ENCODE results near the gene PACSIN2.
"Not testable (repeated sequence)": the region's sequence is repeated elsewhere in the genome, so short reads cannot be mapped to it uniquely, and the experiment has no call there.

The PACSIN2 gene

GRCh38 chr22:42945027-42945426, 69.9 kb downstream of the PACSIN2 start:
- DNase-seq (ENCODE audit: low read depth) = no peak

GRCh38 chr22:42944409-42944808, 70.5 kb downstream of the PACSIN2 start:
- DNase-seq (ENCODE audit: low read depth) = no peak

DNA sequence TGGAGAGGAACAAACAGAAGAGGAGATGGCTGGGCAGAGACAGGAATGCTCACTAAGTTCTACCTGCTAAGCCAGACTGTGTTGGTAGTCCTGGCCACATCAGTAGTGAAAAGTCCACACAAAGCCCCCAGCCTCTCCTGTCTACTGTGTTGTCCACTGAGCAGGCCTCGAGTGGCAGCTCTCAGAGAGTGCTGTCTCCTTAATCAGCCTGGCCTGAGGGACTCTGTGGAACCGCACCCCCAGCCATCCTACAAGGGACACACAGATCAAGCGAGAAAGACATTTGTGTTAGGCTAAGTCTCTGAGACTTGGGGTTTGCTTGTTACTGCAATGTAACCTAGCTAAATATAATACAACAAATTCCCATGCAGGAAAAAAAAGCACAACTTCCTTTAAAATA, 71.0 kb downstream of the PACSIN2 start:
- DNase-seq (ENCODE audit: low read depth) = no peak

GRCh38 chr22:42942351-42942750, 72.6 kb downstream of the PACSIN2 start:
- no peak for DNase-seq (ENCODE audit: low read depth)

- no peak for DNase-seq (ENCODE audit: low read depth)
Measured at GRCh38 chr22:42939941-42940653, 74.9 kb downstream of the PACSIN2 start.

- DNase-seq (ENCODE audit: low read depth) = no peak
Measured at GRCh38 chr22:42939451-42939881, 75.5 kb downstream of the PACSIN2 start.

GRCh38 chr22:42938976-42939375, 76.0 kb downstream of the PACSIN2 start:
- no peak for DNase-seq (ENCODE audit: low read depth)

- DNase-seq (ENCODE audit: low read depth) = no peak
Measured at GRCh38 chr22:42938449-42938848, 76.5 kb downstream of the PACSIN2 start.

DNA sequence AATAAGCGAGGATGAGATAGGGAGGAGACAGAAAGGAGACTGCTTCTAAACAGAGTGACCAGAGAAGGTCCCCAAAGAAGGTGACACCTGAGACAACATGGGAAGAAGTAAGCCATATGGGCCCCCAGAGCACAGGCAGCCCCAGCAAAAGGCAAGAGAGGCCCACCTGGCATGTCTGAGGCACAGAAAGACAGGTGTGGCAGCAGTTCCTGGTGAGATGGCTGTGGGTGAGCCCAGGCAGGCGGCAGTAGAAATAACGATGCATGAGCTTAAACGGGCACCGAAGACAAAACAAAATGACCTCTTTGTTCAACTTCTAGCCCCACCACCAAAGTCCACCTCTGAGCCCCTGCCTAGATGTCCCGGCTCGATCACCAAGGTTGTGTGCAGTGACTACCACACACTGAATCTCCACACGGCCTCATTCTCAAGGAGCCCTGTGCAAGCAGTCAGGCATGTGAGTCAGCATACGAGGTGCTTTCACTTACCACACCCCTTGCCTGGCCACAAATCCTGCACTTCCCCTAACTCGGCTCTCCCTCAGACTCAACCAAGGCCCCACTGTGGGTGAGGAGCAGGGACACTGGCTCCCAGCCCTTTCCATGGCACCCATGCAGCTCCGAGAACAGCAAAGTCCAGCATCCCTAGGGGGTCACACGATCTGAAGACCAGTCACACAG, 77.6 kb downstream of the PACSIN2 start:
- no peak for DNase-seq (ENCODE audit: low read depth)

GRCh38 chr22:42936680-42937079, 78.3 kb downstream of the PACSIN2 start:
- not testable (repeated sequence) for DNase-seq (ENCODE audit: low read depth)

DNA sequence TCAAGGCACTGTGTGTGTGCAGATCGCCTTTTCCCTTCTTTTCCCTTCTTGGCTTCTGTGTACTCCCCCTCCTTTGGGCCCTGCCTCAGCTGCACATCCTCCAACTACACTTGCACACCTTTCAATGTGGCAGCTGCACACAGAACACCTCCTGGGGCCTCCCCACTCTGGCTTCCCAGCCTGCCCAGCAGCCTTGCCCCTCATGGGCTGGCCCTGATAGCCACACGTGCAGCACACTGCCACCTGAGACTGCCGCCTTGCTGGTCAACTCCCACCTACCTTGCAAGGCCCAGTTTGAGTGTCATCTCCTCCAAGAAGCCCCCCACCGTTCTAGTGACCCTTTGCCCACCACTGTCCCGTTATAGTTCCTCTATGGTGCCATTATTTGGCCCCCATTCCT, 80.6 kb downstream of the PACSIN2 start:
- DNase-seq (ENCODE audit: low read depth) = no peak

DNA sequence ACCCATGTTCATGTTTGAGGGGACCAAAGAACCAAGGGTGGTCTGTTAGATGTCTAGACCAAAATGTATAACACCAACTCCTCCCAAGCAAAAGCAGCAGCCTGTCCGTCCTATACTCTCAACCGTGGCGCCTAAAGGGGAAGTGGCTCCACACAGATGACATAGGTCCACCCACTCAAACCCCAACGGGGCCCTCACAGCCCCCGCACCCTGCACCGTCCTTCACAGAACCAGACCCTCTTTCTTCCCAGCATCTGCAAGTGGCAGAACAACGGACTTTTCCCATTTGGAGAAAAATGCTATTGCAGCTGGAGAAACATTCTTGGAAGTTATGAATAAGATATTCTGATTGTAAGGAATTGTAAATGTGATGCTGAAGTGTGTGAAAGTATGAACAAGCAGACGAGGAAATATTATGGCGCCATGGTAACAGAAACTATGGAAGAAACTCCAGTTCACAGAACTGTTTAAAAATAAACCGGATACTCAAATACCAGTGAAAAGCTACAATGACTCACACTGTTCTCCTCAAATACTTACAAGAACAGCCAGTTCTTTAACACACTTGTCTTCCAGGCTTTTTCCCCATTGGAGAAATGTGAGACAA, 81.4 kb downstream of the PACSIN2 start:
- no peak for DNase-seq (ENCODE audit: low read depth)

GRCh38 chr22:42932857-42933484, 82.0 kb downstream of the PACSIN2 start:
- DNase-seq (ENCODE audit: low read depth) = no peak

- DNase-seq (ENCODE audit: low read depth) = no peak
Measured at GRCh38 chr22:42932197-42932519, 82.8 kb downstream of the PACSIN2 start.

DNA sequence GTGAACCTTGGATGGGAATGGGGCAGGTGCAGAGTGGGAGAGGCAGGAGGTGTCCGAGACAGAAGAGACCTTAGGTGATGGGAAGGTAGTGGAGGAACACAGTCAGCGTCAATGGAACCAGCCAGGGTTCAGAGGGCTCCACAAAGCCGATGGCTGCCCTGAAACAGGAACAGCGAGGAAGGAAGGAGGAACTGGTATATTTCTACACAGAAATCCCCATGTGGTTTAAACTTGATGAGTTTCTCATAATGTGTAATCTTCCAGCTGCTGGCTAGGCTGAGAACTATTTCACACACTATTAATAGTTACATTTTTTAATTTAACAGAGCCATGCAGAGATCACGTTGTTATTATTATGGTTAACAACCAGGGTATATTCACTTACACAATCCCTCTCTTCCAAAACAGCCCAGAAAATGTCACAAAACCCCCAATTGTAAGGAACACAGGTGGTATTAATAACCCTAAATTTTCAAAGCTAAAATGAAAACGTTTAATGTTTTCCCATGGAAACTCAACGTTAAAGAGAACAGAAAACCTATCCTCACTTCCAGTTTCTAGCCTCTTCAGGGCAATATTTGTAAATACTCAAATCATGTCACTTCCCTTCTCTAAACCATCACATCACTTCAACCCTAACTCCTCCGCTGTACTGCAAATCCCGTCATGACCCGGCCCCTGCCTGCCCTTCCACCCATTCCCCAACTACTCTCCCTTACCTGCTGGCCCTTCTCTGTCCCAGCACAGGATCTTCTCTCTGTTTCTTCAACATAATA, 83.3 kb downstream of the PACSIN2 start:
- no peak for DNase-seq (ENCODE audit: low read depth)

GRCh38 chr22:42930810-42931420, 84.0 kb downstream of the PACSIN2 start:
- no peak for DNase-seq (ENCODE audit: low read depth)

DNA sequence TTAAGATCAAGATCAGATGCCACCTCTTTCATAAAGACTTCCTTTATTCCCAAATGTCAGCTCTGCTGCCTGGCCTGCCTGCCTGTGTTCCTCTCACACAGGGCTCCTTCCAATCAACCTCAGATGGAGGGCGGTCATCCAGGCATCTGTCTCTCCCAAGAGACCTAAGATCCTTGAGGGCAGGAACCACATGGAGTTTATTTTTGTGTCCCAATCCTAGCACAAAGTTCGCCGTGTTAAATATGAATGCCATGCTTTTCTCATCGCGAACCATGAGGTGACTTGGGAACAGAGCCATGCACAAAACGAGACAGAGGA, 85.2 kb downstream of the PACSIN2 start:
- DNase-seq (ENCODE audit: low read depth) = no peak

DNA sequence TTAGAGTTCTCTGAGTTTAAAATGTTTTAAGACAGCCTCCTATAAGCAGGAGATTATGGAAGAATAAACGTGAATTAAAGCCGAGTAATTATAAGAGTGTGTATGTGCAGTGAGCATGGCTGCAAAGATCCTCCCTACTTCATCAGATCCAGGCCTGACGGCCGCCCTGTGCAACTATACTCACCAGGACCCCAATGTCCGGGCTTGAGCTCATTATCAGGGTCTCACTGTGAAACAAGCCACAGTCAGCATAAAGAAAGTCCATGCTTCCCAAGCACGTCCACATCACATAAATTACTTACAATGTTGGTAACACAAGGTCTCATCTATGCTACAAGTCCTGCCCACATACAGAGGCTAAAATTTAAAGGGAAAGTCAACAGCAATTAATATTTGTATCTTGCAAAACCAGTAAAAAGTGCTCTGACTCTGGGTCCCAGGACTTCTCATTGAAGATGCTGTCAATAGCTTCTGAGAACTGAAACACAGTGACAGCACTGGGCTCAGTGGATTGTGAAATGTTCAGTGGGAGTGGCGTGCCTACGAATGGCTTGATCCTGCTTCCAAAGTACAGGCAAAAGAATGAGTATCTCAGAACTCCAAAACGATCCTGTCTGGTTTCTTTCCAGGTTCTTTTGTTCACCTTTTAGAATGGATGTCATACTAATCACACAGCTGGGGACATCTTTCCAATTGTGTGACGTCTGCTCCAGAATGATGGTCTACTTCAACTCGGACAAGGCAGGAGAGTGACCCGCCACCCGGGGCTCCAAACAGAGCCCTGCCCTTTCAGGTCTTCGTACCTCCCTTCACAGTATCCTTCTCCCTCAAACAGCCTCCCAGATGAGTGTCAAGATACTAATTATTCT, 85.7 kb downstream of the PACSIN2 start:
- DNase-seq (ENCODE audit: low read depth) = no peak

DNA sequence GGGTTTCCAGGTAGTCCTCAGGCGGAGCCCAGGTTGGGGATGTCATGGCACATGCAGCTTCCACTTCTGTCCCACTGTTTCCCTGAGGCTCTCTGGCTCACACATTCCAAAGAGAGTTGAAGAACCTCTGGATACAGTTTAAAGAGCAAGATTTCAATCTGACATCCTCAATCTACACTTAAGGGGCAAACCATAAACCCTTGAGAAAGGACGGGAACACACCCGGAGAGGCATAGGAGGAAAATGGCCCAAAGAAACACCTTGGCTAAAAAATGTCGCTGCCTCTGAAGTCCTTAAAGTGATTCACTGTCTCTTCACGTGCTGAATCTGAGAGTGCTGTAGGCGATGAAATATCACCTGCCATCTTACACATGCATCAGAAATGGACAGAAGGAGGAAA, 87.0 kb downstream of the PACSIN2 start:
- DNase-seq (ENCODE audit: low read depth) = no peak

DNA sequence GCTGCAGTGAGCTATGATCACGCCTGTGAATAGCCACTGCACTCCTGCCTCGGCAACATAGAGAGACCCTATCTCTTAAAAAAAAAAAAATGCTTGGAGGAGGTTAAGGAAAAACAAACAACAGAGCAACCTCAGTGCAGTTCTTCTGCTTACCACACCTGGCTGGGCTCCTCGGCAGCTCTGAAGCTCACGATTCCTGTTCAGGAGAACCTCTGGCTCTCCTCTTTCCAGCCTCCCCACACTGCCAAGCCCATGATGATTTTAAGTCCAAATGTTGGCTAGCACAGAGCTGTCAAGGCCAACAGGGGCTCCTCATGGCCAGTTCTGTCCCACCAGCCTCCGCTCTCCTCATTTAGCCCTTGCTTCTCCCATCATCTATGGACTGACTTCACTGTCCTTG, 88.2 kb downstream of the PACSIN2 start:
- no peak for DNase-seq (ENCODE audit: low read depth)

GRCh38 chr22:42926104-42926503, 88.8 kb downstream of the PACSIN2 start:
- DNase-seq (ENCODE audit: low read depth) = no peak

All from activated T-helper 9 cell treated with anti-CD3 and anti-CD28 coated beads, Interleukin-2, amount 50 U/mL, for 16 hours (primary cell).